ENCODE results near the gene LCTL.

Gene LCTL, protein sequence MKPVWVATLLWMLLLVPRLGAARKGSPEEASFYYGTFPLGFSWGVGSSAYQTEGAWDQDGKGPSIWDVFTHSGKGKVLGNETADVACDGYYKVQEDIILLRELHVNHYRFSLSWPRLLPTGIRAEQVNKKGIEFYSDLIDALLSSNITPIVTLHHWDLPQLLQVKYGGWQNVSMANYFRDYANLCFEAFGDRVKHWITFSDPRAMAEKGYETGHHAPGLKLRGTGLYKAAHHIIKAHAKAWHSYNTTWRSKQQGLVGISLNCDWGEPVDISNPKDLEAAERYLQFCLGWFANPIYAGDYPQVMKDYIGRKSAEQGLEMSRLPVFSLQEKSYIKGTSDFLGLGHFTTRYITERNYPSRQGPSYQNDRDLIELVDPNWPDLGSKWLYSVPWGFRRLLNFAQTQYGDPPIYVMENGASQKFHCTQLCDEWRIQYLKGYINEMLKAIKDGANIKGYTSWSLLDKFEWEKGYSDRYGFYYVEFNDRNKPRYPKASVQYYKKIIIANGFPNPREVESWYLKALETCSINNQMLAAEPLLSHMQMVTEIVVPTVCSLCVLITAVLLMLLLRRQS

DNA sequence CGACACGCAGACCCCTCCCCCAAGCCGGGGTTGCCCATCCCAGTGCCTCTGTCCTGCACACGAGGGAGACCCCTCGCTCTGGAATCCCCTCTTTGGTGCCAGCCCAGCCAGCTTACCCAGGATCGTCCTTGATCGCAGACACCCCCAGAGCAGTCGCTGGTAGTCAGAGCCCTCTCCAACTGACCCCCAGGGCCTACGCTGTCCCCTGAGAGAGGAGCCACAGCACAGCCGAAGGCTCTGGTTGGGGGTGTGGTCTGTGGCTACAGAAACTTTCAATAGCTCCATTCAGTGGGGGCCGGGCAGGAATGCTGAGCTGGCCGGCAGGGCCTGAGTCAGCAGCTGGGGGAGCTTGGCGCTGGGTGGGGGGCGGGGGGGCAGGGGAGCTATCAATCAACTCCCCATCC lies at the start of gene LCTL:
Gene LCTL, minus strand, starts transcription at position 258 of the 404 bp plus-strand sequence. CDS start 633 bp downstream, outside the sequence.
- DNase-seq (ENCODE audit: low read depth), result no peak

DNA sequence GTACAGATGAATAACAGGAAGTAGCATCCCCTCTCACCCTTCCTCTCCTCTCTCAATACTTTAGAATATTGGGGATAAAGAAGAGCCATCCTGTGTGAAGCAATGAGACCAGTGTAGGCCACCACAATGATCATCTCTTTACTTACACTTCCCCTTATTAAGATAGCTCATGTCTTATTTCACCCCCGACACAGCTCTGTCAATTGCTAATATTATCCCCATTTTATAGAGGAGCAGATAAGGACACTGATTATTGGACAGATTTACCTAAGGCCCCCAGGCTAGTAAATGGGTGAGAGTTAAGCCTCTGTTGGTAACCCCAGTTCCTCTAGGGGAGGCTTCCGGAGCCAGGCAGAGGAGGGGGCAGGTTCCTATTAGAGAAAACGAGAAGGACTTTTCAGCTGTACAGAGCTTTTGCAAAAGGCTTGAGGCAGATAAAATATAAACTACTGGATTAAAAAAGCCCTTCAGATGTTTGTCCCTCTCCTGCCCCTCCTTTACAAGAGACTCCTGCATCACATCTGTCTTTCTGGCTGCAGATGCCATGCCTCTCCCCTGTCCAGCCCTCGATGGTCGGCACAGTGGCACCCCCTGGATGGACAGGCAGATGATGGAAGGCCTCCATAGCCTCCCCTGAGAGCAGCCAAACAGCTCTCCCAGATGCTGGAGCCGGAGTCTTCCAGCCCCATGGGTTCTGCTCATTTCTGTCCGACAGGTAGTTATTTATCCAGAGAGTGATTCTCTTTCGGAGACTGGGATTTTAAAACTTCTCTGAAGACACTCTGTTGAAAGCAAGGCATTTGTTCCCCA lies 49.4 kb upstream of the LCTL start:
- no peak for DNase-seq (ENCODE audit: low read depth)

DNA sequence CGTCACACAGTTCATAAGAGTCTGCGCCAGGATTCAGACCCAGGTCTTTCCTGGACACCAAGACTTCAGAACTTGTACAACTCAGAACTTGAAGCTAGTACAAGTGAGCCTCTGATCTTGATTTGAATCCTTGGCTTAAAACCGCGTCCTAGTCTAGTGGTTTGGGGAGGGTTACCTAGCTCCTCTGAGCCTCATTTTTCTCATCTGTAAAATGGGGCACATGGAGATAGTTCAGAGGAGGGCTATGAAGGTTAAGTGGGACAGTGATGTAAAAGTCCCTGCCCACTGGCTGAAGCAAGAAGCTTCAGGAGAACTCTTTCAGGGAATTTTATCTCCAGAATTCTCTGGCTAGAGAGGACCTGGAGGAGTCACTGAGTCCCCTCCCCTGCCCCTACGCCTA lies 48.7 kb upstream of the LCTL start:
- no peak for DNase-seq (ENCODE audit: low read depth)

DNA sequence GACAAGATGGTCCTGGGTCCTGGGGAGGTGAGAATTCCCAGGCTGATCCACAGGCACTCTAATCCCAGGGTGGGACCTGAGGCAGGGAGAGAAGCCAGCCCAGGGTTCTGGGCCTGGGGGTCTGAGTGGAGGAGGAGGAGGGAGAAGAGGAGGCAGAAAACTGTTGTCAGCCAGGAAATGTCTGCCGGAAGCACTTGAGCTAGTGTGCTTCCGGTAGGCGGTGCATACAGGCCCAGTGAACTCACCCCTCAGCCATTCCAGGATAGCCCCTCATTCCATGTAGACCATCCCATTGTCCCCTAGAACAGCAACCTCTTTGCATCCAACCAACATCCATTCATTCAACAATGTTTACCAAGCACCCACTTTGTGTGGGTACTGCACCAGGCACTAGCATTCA lies 47.9 kb upstream of the LCTL start:
- DNase-seq (ENCODE audit: low read depth), result no peak

DNA sequence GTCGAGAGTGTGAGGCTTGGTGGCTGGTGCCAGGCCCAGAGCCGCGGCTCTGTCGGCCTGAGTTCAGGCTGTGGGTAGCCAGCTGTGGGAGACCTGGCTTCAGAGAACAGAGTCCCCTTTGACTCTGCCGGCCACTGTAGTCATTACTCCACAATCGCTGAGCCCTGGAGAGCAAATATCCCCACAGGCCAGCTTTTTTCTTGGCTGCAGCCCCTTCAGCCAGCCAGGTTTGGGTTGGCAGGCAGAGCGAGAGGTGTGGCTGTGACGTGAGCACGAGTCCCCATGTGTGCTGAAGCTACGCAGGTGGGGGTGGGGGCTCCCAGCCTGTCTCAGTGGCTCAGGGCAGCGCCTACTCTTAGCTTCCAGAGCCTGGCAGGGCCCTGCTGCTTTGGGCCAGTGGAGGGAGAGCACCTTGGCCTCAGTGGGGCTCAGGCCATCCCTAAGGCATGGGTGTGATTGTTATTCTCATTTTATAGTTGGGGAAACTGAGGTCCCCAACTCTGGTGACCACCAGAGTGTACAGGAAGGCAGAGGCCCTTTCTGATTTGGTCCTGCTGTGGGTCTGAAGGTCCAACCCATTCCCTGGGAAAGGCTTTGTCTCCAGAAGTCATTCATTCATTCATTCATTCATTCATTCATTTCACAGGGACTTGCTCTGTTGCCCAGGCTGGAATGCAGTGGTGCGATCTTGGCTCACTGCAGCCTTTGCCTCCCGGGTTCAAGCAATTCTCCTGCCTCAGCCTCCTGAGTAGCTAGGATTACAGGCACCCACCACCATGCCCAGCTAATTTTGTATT lies 45.7 kb upstream of the LCTL start:
- no peak for DNase-seq (ENCODE audit: low read depth)

DNA sequence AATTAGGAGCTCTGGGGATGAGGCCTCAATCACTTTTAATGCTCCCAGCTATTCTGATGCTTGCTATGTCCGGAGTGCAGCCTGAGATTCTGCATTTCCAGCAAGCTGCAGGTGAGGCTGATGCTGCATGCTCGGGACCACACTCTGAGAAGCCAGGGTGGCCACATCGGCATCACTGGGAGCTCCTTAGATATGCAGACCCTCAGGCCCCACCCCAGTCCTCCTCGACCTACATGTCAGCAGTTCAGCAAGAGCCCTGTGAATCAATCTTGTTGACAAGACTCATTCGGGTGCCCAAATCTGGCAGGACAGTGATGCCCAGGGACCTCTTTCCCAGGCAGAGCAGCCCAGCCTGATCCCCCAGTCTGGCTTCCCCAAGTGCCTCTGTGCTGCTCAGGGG lies 44.1 kb upstream of the LCTL start:
- DNase-seq (ENCODE audit: low read depth), result no peak

DNA sequence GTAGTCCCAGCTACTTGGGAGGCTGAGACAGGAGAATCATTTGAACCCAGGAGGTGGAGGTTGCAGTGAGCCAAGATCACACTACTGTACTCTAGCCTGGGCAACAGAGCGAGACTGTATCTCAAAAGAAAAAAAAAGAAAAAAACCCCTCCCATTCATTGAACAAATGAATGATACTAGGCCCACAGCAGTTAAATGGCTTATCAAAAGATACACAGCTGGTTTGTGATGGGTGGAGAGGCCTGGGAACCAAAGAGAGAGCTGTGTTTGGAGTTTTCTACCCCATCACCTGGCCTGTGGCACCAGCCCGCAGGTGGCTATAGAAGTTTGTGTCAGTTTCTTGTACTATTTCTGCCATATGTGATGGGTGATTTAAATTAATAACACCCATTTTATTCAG lies 43.1 kb upstream of the LCTL start:
- DNase-seq (ENCODE audit: low read depth), result no peak

DNA sequence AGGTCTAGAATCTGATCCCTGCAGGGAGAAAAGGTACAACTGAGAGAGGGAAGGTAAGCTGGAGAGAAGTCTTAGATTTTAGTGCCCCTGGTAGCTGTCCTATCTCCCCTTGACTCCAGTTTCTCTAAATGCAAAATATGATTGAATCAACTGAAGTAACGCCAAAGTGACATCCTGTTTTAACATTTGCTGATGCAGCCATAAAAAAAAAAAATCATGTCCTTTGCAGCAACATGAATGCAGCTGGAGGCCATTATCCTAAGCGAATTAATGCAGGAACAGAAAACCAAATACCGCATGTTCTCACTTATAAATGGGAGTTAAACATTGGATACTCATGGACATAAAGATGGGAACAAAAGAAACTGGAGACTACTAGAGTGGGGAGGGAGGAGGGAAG lies 42.4 kb upstream of the LCTL start:
- no peak for DNase-seq (ENCODE audit: low read depth)

DNA sequence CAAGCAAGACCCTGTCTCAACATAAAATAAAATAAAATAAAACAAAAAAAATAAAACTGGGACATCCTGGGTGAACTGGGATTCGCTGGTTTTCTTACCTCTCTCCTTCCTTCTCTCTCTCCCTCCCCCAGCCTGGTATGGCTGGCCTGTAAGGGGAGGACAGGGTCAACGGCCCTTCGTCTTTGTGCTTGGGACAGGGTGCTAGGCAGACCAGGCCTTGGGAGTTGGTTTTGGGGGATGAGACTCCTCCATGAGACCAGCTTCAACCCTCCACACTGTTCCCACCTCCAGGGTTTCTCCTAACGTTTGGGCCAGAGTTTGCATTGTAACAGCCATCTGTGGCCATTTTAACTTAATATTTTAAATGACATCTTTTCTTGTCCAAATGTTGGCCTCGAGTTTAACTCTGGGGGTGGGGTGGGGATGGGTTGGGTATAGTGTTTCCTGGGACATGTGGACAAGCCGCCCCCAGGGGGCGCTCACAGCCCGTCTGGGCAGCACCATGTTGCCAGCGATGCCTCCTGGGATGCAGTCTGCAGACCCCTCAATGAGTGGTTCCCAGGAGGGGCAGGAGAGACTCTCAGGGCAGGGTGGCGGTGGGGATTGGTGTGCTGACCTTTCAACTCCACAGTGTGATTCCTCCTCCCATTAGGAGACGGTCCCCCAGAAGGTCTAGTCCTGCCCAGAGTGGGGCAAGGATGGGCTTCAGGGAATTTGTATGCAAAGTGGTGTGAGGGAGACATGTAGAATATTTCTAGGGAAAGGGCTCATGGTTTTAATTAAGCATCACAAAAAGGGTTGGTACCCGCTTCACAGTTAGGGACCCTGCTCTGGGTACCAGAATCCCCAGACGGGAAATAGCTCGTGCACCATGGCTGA lies 37.7 kb upstream of the LCTL start:
- DNase-seq (ENCODE audit: low read depth), result peak; percentile 50

DNA sequence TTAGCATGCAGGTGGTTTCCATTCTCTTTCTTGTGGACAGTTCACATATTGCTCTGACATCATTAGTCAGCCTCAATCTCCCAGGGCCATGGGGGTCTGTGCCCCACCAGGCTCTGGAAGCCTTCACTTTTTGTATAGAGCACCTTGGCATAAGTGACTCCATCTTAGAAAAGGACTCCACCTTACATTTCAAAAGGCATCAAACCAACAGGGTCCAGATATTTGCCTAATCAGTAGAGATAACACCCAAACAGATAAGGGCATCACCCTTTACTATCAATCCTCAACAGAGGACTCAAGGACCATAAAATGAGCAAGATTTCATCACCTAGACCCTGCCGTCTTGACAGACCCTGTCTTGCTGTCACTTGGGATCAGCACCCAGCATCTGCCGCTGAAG lies 35.7 kb upstream of the LCTL start:
- no peak for DNase-seq (ENCODE audit: low read depth)

DNA sequence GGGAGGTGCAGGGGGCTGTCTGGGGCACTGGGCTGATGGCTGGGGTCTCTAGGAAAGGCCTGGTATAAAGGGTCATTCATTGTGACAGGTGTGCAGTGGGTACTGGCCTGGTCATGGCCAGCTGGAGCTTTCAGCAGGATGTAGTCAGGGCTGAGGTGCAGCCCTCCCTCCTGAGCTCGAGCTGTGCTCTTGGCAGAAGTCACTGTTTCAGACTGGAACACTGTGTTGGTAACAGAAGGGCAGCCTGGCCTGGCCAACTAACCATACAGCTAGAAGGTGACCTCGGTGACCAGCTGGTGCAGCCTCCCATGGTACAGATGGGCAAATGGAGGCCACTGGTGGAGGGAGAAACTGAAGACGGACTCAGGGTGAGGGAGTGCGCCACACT lies 34.4 kb upstream of the LCTL start:
- no peak for DNase-seq (ENCODE audit: low read depth)

DNA sequence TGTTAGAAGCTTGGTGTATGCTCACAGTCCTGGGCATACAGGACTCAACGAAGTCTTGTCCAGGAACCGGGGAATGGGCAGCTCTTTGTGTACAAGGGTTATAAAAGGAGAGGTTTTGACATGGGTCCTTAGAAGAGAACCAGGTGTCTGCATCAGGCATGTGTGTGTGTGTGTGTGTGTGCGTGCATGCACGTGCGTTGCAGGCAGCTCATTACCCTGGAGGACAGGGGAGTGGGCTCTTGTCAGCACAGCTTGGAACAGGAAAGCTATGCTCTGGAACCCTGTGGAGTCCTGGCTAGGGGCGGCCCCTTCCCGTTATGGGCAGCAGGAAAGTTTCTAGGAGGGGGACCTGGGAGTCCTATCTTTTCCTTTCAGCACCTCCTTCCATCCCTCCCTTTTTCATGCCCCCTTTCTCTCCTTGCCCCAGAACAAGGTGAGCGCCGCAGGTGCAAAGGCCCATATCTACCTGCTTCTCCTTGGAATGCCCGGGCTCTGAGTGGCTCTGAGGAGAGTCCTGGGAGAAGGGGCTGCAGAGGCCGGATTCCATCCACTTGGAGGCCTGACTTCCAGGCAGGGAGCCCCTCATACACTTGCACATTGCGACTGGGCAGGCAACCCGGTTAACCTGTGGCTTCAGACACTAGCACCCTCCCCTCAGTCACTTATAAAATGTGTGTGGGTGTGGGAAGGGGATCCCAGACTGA lies 33.9 kb upstream of the LCTL start:
- DNase-seq (ENCODE audit: low read depth), result no peak

DNA sequence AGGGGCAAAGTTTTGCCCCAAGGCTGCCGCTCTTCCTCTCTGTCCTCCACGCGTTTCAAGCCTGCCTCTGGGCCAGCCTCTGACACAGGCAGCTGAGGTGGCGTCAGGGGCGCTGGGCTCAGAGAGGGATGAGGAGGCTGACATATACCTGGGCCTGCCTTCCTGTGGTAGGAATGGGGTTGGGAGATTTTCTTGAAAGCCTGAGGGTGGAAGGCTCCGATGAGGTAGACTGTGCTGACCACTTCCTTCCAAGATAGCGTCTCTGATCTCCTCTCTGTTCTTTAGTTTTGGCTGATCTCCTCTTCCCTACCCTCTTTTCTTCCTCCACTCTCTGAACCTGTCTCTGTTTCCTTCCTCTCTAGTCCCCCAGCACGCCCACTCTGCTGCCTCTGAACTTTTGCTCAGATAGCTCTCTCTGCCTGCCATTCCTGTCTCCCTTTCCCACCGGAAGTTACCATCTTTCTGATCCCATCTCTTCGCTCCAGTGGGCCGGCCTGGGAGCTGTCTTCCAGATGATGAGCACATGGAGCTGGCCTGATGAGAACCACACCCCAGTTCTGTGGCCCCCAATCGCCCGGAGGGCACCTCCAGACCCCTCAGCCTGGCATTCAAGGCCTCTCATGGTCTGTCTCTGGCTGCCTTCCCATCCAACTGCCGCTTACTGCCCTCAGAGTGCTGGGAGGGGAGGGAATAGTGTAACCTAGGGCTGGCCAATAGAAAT lies 32.5 kb upstream of the LCTL start:
- DNase-seq (ENCODE audit: low read depth), result no peak

DNA sequence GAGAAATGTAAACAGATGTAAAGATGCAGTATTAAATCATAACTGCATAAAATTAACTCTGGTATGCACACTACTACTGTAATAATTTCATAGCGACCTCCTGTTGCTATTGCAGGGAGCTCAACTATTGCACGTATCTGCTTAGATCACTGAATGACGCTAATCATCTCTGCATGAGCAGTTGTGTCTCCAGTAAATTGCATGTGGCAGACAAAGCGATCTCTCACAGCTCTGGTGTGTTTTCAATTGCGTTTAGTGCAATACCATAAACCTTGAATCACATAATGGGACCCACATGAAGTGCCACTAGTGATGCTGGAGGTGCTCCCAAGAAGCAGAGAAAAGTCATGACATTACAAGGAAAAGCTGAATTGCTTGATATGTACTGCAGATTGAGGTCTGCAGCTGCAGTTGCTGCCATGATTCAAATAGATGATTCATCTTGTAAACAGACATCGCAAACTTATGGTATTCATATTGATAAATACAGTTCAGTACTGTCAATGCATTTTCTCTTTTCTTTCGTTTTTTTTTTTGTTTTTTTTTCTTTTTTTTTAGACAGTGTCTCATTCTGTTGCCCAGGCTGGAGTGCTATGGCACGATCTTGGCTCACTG lies 30.2 kb upstream of the LCTL start:
- no peak for DNase-seq (ENCODE audit: low read depth)

DNA sequence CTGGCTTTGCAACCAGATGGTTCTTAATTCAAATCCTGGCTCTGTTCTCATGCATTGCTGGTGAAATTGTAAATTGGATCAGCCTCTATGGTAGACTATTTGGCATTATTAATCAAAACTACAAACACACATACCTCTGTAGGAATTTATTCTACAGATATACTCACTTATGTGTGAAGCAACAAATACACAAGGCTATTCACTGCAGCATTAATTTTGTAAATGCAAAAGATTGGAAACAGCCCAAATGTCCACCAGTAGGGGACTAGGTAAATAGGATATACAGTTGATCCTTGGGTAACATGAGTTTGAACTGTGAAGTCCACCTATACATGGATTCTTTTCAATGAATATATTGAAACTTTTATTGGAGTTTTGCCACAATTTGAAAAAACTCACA lies 29.5 kb upstream of the LCTL start:
- no peak for DNase-seq (ENCODE audit: low read depth)

DNA sequence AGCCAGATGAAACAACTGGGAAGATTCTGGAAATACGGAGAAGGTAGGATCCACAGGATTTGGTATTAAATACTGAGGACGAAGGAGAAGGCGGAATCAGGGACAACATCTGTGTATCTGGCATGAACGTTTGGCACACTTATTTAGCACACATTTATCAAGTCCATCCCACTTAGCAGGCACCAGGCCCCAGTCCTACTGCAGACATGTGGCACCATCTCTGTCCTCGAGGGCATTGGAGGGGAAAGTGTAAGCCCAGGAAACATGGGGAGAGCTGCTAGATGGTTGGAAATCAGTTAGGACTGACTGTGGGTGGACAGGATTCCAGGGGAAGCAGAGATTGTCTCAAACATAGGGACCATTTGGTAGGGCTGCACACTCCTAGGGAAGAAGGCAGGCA lies 29.0 kb upstream of the LCTL start:
- no peak for DNase-seq (ENCODE audit: low read depth)

DNA sequence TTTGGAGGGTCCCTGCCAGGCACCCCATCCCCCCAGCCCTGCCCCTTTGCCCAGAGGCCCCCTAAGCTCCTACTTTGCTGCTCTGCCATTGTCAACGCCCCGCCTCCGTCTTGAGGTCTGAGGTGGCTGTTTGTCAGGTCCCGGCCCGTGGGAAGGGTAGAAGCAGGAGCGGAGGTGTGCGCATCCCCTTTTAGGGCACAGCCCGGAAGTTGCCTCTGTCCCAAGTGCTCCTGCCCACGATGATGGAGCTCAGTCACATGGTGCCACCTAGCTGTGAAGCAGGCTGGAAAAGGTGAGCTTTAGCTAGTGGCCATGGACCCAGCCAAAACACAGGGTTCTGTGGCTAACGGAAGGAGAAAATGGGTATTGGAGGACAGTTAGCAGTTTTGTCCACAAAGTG lies 28.5 kb upstream of the LCTL start:
- no peak for DNase-seq (ENCODE audit: low read depth)

DNA sequence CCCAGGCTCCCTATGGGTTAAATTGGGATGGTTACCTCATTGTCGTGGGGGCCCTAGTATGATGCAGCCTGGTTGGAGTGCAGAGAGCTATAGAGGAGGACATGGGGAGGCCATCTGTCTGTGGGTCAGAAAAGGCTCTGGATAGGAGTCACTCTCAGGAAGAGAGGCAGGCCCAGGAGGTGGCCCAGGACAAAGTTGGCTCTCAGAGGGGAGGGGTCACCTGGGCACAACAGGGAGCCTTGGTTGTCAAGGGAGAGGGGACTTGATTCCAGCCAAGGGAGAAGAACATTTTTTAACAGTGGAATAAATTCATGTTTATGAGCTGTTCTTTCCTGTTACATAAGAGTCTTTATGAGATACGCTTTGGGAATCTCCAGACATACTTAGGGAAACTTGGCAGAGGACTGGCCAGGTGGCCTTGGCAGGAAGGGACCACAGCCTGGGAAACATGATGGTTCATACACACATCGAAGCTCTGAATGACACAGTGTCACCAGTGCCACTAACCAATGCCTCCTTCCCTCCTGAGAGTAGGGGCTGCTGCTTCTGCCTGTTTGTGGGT lies 27.5 kb upstream of the LCTL start:
- no peak for DNase-seq (ENCODE audit: low read depth)

DNA sequence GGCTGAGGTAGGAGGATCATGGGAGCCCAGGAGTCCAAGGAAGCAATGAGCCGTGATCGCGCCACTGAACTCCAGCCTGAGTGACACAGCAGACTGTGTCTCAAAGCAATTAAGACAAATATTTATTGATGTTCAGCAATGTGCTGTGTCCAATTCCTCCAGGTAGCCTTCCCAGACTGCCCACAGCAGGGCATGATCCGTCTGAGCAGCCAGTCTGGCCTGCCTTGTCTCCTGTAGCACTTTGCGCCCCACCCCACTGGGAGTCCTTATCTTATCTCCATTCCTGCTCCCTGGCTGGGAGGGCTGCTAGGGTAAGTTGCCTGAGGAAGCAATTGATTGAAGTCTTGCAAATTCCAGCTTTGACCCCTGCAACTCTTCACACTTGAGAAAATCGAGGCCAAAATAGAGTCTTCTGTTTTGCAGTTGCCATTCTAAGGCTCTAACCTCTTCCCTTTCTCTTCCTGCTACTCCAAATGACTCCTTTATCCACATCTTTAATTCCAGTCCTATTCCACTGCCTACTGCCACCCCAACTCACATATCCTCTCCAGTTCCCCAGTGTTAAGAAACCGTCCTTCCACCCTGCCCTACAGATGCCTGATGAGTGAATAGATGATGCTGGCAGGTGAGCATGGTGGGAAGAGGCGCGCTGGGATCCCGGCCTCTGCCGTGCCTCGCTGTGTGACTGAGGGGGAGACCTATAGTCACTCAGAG lies 26.9 kb upstream of the LCTL start:
- DNase-seq (ENCODE audit: low read depth), result no peak
